ENCODE measurements around the gene GAS6. TPM values are rescaled to one million over a fixed set of nuclear protein-coding genes. Genes with fewer than 3 reads are reported as not detected.
"Not testable (repeated sequence)": the region's sequence is repeated elsewhere in the genome, so short reads cannot be mapped to it uniquely, and the experiment has no call there.

The GAS6 gene
- total RNA-seq, 1 donor from 2014 or later = 502 TPM

DNA sequence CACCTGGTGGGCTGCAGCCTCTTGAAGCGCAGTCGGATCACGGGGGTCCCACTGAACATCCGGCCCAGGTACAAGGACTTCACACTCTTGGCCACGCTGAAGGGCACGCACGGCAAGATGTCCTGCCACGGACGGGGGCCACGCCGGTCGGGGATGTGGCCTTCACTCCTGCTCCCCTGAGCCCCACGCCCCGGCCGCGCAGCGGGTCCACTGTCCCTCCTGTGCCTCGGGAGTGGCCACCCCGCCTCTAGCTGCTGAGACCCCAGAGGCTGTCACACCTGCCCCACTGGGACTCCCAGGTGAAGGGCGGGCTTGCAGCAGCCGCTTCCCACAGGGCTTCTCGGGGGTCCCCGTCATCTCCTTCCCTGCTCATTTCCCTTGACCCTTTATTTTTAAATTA lies 31.2 kb downstream of the GAS6 start:
- H3K27ac ChIP-seq = no peak overlapping the region
- peaks cover 66 to 70% of the 10 kb centered on the region in 2 donors for H3K36me3 ChIP-seq
- DNase-seq (ENCODE audit: low spot score in 2 of 2) = no peak

GRCh38 chr13:113832205-113832604 lies 31.7 kb downstream of the GAS6 start:
- H3K9me3 ChIP-seq = no peaks in the 10 kb centered on the region
- no peak for TF ChIP-seq CTCF (IDR thresholded peaks at IDR 0.05)
- peaks cover 70 to 74% of the 10 kb centered on the region in 2 donors for H3K36me3 ChIP-seq
- H3K27ac ChIP-seq = no peak overlapping the region
- no peaks in the 10 kb centered on the region for H3K27me3 ChIP-seq
- intact Hi-C loops (cut with DNase I) = no loop called here
- no peak for DNase-seq (ENCODE audit: low spot score in 2 of 2)
- H3K4me3 ChIP-seq = no peak overlapping the region
- H3K4me1 ChIP-seq = peaks cover 3 to 5% of the 10 kb centered on the region in 2 donors

More for the DNA sequence above, 31.2 kb downstream of the GAS6 start:
- Histone ChIP-seq H3K27me3 (no peaks in the 10 kb centered on the region), H3K4me1 (peaks cover 3 to 10% of the 10 kb centered on the region in 2 donors), H3K9me3 (no peaks in the 10 kb centered on the region), H3K4me3 (no peak overlapping the region)
- intact Hi-C loops (cut with DNase I) = no loop called here
- TF ChIP-seq CTCF (IDR thresholded peaks at IDR 0.05) = no peak

GRCh38 chr13:113831061-113831460 lies 32.8 kb downstream of the GAS6 start:
- Histone ChIP-seq H3K27me3 (no peaks in the 10 kb centered on the region), H3K4me3 (no peak overlapping the region), H3K36me3 (peaks cover 81 to 86% of the 10 kb centered on the region in 2 donors), H3K9me3 (no peaks in the 10 kb centered on the region), H3K27ac (no peak overlapping the region), H3K4me1 (no peaks in the 10 kb centered on the region)
- DNase-seq (ENCODE audit: low spot score in 2 of 2) = no peak
- intact Hi-C loops (cut with DNase I) = no loop called here
- no peak for TF ChIP-seq CTCF (IDR thresholded peaks at IDR 0.05)

GRCh38 chr13:113830426-113830950 lies 33.4 kb downstream of the GAS6 start:
- H3K4me3 ChIP-seq; H3K4me1 ChIP-seq; intact Hi-C loops (cut with DNase I); DNase-seq (ENCODE audit: low spot score in 2 of 2); H3K27ac ChIP-seq; H3K9me3 ChIP-seq; H3K27me3 ChIP-seq: not testable (repeated sequence)
- peaks cover 85 to 89% of the 10 kb centered on the region in 2 donors for H3K36me3 ChIP-seq

DNA sequence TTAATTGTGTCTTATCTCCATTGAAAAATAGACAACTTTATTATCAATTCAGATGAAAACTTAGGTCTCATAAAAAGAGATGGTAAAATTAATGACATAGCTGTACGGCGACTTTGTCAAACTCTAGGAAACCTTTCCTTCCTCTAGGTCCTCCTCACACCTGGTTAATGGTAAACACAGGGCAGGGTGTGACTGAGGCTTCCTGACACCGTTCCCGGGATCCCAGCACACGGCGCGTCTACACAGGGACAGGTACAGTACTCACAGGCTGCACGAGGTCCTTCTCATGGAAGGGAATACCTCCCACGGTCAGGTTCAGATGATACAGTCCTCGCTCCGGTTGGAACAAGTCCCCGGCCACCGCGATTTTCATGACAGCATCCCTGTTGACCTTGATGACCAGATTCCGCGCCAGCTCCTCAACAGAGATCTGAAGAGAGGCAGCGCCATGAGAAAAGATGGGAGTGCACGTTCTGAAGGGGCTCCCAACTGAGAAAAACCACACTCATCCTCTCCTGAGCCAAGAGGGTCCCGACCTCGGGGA lies 35.5 kb downstream of the GAS6 start:
- DNase-seq (ENCODE audit: low spot score in 2 of 2) = no peak
- no peak overlapping the region for H3K4me3 ChIP-seq
- H3K4me1 ChIP-seq = no peaks in the 10 kb centered on the region
- H3K27me3 ChIP-seq = no peaks in the 10 kb centered on the region
- H3K36me3 ChIP-seq = peaks cover 77 to 87% of the 10 kb centered on the region in 2 donors
- no peaks in the 10 kb centered on the region for H3K9me3 ChIP-seq
- intact Hi-C loops (cut with DNase I) = no loop called here
- no peak for TF ChIP-seq CTCF (IDR thresholded peaks at IDR 0.05)
- no peak overlapping the region for H3K27ac ChIP-seq

GRCh38 chr13:113827021-113827420 lies 36.9 kb downstream of the GAS6 start:
- H3K27me3 ChIP-seq = no peaks in the 10 kb centered on the region
- intact Hi-C loops (cut with DNase I) = no loop called here

DNA sequence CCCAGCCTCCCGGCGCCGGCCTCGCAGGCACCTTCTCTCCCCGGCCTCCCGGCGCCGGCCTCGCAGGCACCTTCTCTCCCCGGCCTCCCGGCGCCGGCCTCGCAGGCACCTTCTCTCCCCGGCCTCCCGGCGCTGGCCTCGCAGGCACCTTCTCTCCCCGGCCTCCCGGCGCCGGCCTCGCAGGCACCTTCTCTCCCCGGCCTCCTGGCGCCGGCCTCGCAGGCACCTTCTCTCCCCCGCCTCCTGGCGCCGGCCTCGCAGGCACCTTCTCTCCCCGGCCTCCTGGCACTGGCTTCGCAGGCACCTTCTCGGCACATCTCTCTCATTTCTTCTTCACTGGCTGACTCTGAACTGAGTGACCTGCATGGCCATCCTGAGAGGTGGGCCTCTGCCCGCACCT lies 37.4 kb downstream of the GAS6 start:
- intact Hi-C loops (cut with DNase I); H3K27ac ChIP-seq: not testable (repeated sequence)
- H3K36me3 ChIP-seq = peaks cover 76 to 90% of the 10 kb centered on the region in 2 donors

More at GRCh38 chr13:113827021-113827420, 36.9 kb downstream of the GAS6 start:
- no peak for TF ChIP-seq CTCF (IDR thresholded peaks at IDR 0.05)
- Histone ChIP-seq H3K36me3 (peaks cover 77 to 87% of the 10 kb centered on the region in 2 donors), H3K9me3 (no peaks in the 10 kb centered on the region), H3K4me3 (no peak overlapping the region), H3K27ac (no peak overlapping the region), H3K4me1 (peaks cover under 1% of the 10 kb centered on the region in 2 donors)
- DNase-seq (ENCODE audit: low spot score in 2 of 2) = no peak

More for the DNA sequence above, 37.4 kb downstream of the GAS6 start:
- not testable (repeated sequence) for H3K27me3 ChIP-seq; H3K4me3 ChIP-seq; H3K4me1 ChIP-seq; DNase-seq (ENCODE audit: low spot score in 2 of 2); H3K9me3 ChIP-seq
